Colonic mucosa (tissue), 4 donors: Measurements from ENCODE around the gene WWOX. TPM values are rescaled to one million over a fixed set of nuclear protein-coding genes. Genes with fewer than 3 reads are reported as not detected.

Experiments
- DNase-seq: peaks from one replicate; pipeline ENCODE4 v3.0.0-alpha.2; 2020
- H3K27ac ChIP-seq: fragments of 200-600 bp; one replicate; pipeline ENCODE4 v1.8.0; 2021
- H3K27me3 ChIP-seq: fragments of 200-600 bp; one replicate; pipeline ENCODE4 v1.8.0; 2021
- H3K36me3 ChIP-seq: fragments of 200-600 bp; one replicate; pipeline ENCODE4 v1.8.0; 2021
- H3K4me1 ChIP-seq: fragments of 200-600 bp; one replicate; pipeline ENCODE4 v1.8.0; 2021; ENCODE audit warnings: mild to moderate bottlenecking
- H3K4me3 ChIP-seq: fragments of 200-600 bp; one replicate; pipeline ENCODE4 v1.8.0; 2021
- H3K9ac ChIP-seq, 2 donors: one replicate each; pipeline ENCODE4 v1.7.0; 2013; ENCODE audit warnings: control low read depth in 2 of 2, low read depth in 2 of 2, low read length in 2 of 2
- H3K9me3 ChIP-seq: fragments of 200-600 bp; one replicate; pipeline ENCODE4 v1.8.0; 2021
- intact Hi-C: fragments of 100-400 bp; cut with DNase I; formaldehyde crosslinking; loops from one replicate; pipeline ENCODE4 v1.14.1; 2022
- total RNA-seq, 2 donors: library from RNA; stranded (reverse); fragmentation: NEBNext Ultra II Directional in 1 of 2; extraction: Animal tissue kit (Norgen Biotek cat#: 25700) in 1 of 2; gene quantifications; one replicate each; pipeline ENCODE4 v1.2.1, GENCODE V29; 2021
- TF ChIP-seq, protein P1 (sequence below): fragments of 200-600 bp; IDR thresholded peaks from one replicate; pipeline ENCODE4 v1.8.0; 2022; ENCODE audit warnings: antibody characterized with exemption, mild to moderate bottlenecking
- donor health status: healthy.
- donor health status: DM: no; HTN: no; CAD: no.
- donor health status: DM: no; HTN: no; CAD: no.

The WWOX gene
- total RNA-seq, 2 donors from 2014 or later, result 7.2 to 11.0 TPM

GRCh38 chr16:79083508-79084299 is 984.2 kb downstream of the WWOX start:
- intact Hi-C loops, result no loop called here
- H3K4me3 ChIP-seq, result no peak overlapping the region
- no peak overlapping the region for H3K27ac ChIP-seq
- no peaks in the 10 kb centered on the region for H3K9me3 ChIP-seq
- no peaks in the 10 kb centered on the region for H3K4me1 ChIP-seq
- no peaks in the 10 kb centered on the region for H3K27me3 ChIP-seq
- TF ChIP-seq, protein P1, sequence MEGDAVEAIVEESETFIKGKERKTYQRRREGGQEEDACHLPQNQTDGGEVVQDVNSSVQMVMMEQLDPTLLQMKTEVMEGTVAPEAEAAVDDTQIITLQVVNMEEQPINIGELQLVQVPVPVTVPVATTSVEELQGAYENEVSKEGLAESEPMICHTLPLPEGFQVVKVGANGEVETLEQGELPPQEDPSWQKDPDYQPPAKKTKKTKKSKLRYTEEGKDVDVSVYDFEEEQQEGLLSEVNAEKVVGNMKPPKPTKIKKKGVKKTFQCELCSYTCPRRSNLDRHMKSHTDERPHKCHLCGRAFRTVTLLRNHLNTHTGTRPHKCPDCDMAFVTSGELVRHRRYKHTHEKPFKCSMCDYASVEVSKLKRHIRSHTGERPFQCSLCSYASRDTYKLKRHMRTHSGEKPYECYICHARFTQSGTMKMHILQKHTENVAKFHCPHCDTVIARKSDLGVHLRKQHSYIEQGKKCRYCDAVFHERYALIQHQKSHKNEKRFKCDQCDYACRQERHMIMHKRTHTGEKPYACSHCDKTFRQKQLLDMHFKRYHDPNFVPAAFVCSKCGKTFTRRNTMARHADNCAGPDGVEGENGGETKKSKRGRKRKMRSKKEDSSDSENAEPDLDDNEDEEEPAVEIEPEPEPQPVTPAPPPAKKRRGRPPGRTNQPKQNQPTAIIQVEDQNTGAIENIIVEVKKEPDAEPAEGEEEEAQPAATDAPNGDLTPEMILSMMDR, result no peak
- DNase-seq, result no peak
- no peak overlapping the region for H3K9ac ChIP-seq
- H3K36me3 ChIP-seq, result no peaks in the 10 kb centered on the region

GRCh38 chr16:79088971-79089370 is 989.5 kb downstream of the WWOX start:
- Histone ChIP-seq H3K27me3 (no peaks in the 10 kb centered on the region), H3K4me3 (no peak overlapping the region), H3K9ac (no peak overlapping the region), H3K36me3 (no peaks in the 10 kb centered on the region), H3K9me3 (no peaks in the 10 kb centered on the region), H3K27ac (no peak overlapping the region), H3K4me1 (no peaks in the 10 kb centered on the region)
- TF ChIP-seq, protein P1, result no peak
- no peak for DNase-seq
- intact Hi-C loops, result no loop called here

GRCh38 chr16:79089735-79090284 is 990.4 kb downstream of the WWOX start:
- H3K27ac ChIP-seq, result no peak overlapping the region
- peak; percentile 38 for DNase-seq
- no peaks in the 10 kb centered on the region for H3K36me3 ChIP-seq
- no peak overlapping the region for H3K9ac ChIP-seq
- intact Hi-C loops, result no loop called here
- no peaks in the 10 kb centered on the region for H3K4me1 ChIP-seq
- H3K9me3 ChIP-seq, result no peaks in the 10 kb centered on the region
- TF ChIP-seq, protein P1, result no peak
- H3K4me3 ChIP-seq, result no peak overlapping the region
- no peaks in the 10 kb centered on the region for H3K27me3 ChIP-seq

DNA sequence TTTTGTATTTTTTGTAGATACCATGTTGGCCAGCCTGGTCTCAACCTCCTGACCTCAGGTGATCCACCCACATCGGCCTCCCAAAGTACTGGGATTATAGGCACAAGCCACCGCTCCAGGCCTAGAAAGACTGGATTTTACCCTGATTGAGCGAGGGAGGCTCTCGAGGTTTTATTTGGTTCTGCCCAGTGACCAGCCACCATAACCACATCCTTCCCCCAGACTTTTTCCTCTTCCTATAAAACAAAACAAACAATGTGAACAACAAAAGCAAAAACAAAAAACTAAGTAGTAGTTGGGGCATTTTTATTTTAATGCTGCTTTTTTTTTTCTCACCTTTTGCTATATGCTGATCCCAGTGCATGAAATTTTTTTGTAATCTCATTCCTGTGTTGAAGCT is 991.5 kb downstream of the WWOX start:
- no peak for DNase-seq
- intact Hi-C loops, result no loop called here
- H3K9me3 ChIP-seq, result no peaks in the 10 kb centered on the region
- H3K27ac ChIP-seq, result no peak overlapping the region
- TF ChIP-seq, protein P1, result no peak
- H3K27me3 ChIP-seq, result no peaks in the 10 kb centered on the region
- H3K4me1 ChIP-seq, result no peaks in the 10 kb centered on the region
- no peak overlapping the region for H3K4me3 ChIP-seq
- H3K9ac ChIP-seq, result no peak overlapping the region
- H3K36me3 ChIP-seq, result no peaks in the 10 kb centered on the region

DNA sequence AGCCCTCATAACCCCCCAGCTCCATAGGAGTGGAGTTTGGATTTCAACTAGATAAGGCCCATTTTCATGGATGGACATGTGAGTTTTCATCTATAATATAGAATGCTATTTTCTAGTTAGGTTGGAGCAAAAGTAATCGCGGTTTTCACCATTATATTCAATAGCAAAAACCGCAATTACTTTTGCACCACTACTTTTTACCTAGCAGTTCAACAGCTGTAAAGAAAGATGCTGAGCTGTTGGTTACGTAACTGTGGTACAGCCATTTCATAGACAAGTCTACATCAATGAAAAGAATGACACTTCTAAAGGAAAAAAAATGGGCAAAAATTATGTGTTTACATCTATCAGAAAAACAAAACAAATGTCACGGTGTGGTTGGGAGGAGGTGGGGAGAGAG is 993.4 kb downstream of the WWOX start:
- DNase-seq, result no peak
- TF ChIP-seq, protein P1, result no peak
- intact Hi-C loops, result no loop called here
- no peak overlapping the region for H3K9ac ChIP-seq
- H3K9me3 ChIP-seq, result no peaks in the 10 kb centered on the region
- H3K36me3 ChIP-seq, result no peaks in the 10 kb centered on the region
- no peak overlapping the region for H3K4me3 ChIP-seq
- no peak overlapping the region for H3K27ac ChIP-seq
- H3K27me3 ChIP-seq, result no peaks in the 10 kb centered on the region
- no peaks in the 10 kb centered on the region for H3K4me1 ChIP-seq
